Hematopoietic multipotent progenitor cell treated with erythropoietin and hydrocortisone succinate and interleukin-3 and kit ligand, for 6 days (in vitro differentiated cells): ENCODE data around the gene CYP2A7.
"Not testable (repeated sequence)": the region's sequence is repeated elsewhere in the genome, so short reads cannot be mapped to it uniquely, and the experiment has no call there.

Source experiments
- DNase-seq: peaks from one replicate; pipeline ENCODE4 v3.0.0-alpha.2; 2015

CYP2A7 gene

GRCh38 chr19:40882062-40882461 is at the start of gene CYP2A7:
CYP2A7 (minus strand) TSS chr19:40882231; CDS start chr19:40882210, 21 bp downstream.
- not testable (repeated sequence) for DNase-seq

- not testable (repeated sequence) for DNase-seq
Observed at GRCh38 chr19:40930799-40931198, 48.8 kb upstream of the CYP2A7 start.

- DNase-seq = not testable (repeated sequence)
Observed at GRCh38 chr19:40929942-40930341, 47.9 kb upstream of the CYP2A7 start.

- no peak for DNase-seq
Observed at GRCh38 chr19:40928850-40929249, 46.8 kb upstream of the CYP2A7 start.

GRCh38 chr19:40927567-40927966 is 45.5 kb upstream of the CYP2A7 start:
- no peak for DNase-seq

- DNase-seq = not testable (repeated sequence)
Observed at GRCh38 chr19:40926276-40926675, 44.2 kb upstream of the CYP2A7 start.

- no peak for DNase-seq
Observed at GRCh38 chr19:40923934-40924391, 41.9 kb upstream of the CYP2A7 start.

- DNase-seq = not testable (repeated sequence)
Observed at GRCh38 chr19:40922237-40923160, 40.5 kb upstream of the CYP2A7 start.

GRCh38 chr19:40921005-40921897 is 39.2 kb upstream of the CYP2A7 start:
- DNase-seq = no peak

GRCh38 chr19:40920300-40921004 is 38.4 kb upstream of the CYP2A7 start:
- DNase-seq = no peak

- not testable (repeated sequence) for DNase-seq
Observed at GRCh38 chr19:40919530-40920299, 37.7 kb upstream of the CYP2A7 start.

- not testable (repeated sequence) for DNase-seq
Observed at GRCh38 chr19:40918303-40918702, 36.3 kb upstream of the CYP2A7 start.

GRCh38 chr19:40908976-40909375 is 26.9 kb upstream of the CYP2A7 start:
- peak; percentile 27 for DNase-seq

- peak; percentile 2 for DNase-seq
Observed at GRCh38 chr19:40907968-40908735, 26.1 kb upstream of the CYP2A7 start.

GRCh38 chr19:40906512-40906911 is 24.5 kb upstream of the CYP2A7 start:
- no peak for DNase-seq

- not testable (repeated sequence) for DNase-seq
Observed at GRCh38 chr19:40904673-40905156, 22.7 kb upstream of the CYP2A7 start.

- DNase-seq = not testable (repeated sequence)
Observed at GRCh38 chr19:40901975-40902750, 20.1 kb upstream of the CYP2A7 start.

GRCh38 chr19:40900521-40900920 is 18.5 kb upstream of the CYP2A7 start:
- not testable (repeated sequence) for DNase-seq

- DNase-seq = peak; percentile 60
Observed at GRCh38 chr19:40899964-40900363, 17.9 kb upstream of the CYP2A7 start.
